Activated CD8-positive, alpha-beta memory T cell treated with anti-CD3 and anti-CD28 coated beads, Interleukin-2, amount 10 ng/mL, durations not matched to agents 7 days and 5 days (primary cell): ENCODE measurements around the gene TMEM121B. TPM values are rescaled to one million over a fixed set of nuclear protein-coding genes. Genes with fewer than 3 reads are reported as not detected.
A peak's percentile ranks its signal among the peaks of the same experiment; 100 is the strongest.

Experiments used
- ATAC-seq: fragments of 150-1000 bp; cut with Tn5 transposase; one replicate; pipeline ENCODE4 v1.10.0; 2021; ENCODE audit warnings: moderate library complexity
- CTCF ChIA-PET: fragments of 350-600 bp; sonication (Branson Sonifier 250); formaldehyde crosslinking; loops from one replicate; lab custom pipeline; 2021; ENCODE audit warnings: antibody characterized with exemption; lab: Charles Lee
- DNase-seq: peaks from one replicate; pipeline ENCODE4 v3.0.0-alpha.2; 2020
- H3K27ac Mint-ChIP-seq: one replicate; pipeline ENCODE4 v1.8.0; 2021; ENCODE audit warnings: mild to moderate bottlenecking, mixed read lengths
- H3K27me3 Mint-ChIP-seq: one replicate; pipeline ENCODE4 v1.8.0; 2021; ENCODE audit warnings: mixed read lengths
- H3K36me3 Mint-ChIP-seq: one replicate; pipeline ENCODE4 v1.8.0; 2021; ENCODE audit warnings: mild to moderate bottlenecking, mixed read lengths
- H3K4me1 Mint-ChIP-seq: one replicate; pipeline ENCODE4 v1.8.0; 2021; ENCODE audit warnings: mixed read lengths
- H3K4me3 Mint-ChIP-seq: one replicate; pipeline ENCODE4 v1.8.0; 2021; ENCODE audit warnings: mild to moderate bottlenecking, moderate library complexity, mixed read lengths
- H3K9me3 Mint-ChIP-seq: one replicate; pipeline ENCODE4 v1.8.0; 2022; ENCODE audit warnings: low read depth, mixed read lengths
- total RNA-seq, 2 experiments: library from RNA; stranded (reverse); gene quantifications; one replicate each; pipeline ENCODE4 v1.2.3, GENCODE V29; 2021

Gene TMEM121B
- total RNA-seq, 2 experiments from 2014 or later = not detected

DNA sequence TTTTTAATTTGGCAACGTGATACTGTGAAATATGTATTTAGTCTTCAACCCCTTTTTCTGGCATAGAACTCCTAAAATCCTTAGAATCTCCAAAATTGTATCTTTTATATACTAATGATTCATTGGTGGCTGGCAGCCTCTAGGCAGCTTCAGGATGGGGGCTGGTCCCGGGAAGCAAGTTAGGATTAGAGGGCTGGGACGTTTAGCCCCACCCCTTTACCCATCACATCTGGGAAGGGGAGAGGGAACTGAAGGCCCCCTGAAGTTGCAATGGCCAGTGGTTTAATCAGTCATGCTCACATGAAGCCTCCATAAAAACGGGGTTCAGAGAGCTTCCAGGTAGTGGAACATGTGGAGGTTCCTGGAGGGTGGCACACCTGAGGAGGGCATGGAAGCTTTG, 29.3 kb downstream of the TMEM121B start:
- Mint-ChIP-seq H3K4me1 (peaks cover 36% of the 10 kb centered on the region), H3K36me3 (peaks cover 16% of the 10 kb centered on the region), H3K27ac (no peak overlapping the region), H3K27me3 (peaks cover 2% of the 10 kb centered on the region), H3K9me3 (no peaks in the 10 kb centered on the region), H3K4me3 (no peak overlapping the region)
- CTCF ChIA-PET = interaction anchor here (0.6 kb wide), 1 partner anchor 550 kb away, joined by 3 read pairs; no protein-coding TSS in a partner anchor
- DNase-seq = no peak
- no peak for ATAC-seq

DNA sequence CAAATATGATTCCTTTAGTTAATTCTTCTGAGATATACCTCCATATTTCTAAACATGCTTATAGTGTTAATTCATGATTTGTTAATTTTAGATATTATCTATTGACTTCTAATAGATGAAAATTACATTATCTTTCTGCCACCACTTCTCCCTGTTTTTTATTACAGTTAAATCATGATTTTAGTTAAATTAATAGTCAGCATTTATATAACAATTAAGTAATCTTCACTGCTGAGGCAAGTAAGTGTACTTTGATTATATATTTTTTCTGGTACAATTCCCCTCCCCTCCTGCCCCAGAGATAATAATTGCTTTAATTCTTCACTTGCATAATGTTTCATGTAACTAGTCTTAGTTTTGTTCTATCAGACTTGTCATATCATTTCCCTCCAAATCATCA, 30.6 kb downstream of the TMEM121B start:
- no peak overlapping the region for H3K27ac Mint-ChIP-seq
- peaks cover 43% of the 10 kb centered on the region for H3K4me1 Mint-ChIP-seq
- peaks cover 18% of the 10 kb centered on the region for H3K36me3 Mint-ChIP-seq
- DNase-seq (no peak), ATAC-seq (no peak)
- no peaks in the 10 kb centered on the region for H3K9me3 Mint-ChIP-seq
- CTCF ChIA-PET = no interaction called here
- no peak overlapping the region for H3K4me3 Mint-ChIP-seq
- H3K27me3 Mint-ChIP-seq = peaks cover 8% of the 10 kb centered on the region

DNA sequence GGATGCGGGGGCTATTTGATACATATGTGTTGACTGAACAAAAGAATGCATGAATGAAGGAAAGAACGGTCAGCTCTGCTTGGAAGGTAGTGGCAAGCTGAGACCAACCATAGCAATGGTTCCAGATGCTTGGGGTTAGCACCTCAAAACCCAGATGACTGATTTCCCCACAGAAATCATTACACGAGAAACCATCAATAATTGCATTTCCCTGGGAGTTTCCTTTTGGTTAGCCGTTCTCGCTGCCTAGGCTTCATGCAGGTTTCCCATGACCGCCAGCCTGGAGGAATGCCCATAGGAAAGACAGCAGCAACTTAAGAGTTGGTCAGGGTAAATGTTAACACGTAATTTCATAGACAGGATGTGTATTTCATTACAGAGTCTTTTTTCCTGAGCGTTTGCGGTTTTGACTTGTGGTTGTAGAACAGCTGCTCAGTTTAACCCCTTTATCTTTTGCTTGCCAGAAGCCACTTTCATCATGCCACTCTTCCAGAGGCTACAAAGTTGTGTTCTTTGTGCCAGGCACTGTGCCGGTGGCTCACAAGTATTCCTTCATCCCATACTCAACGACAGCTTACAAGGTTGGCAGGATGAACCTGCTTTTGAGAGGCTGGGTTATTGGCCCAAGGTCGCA, 33.5 kb downstream of the TMEM121B start:
- CTCF ChIA-PET = interaction anchor here (1.0 to 3.0 kb wide), 6 partner anchors 9 to 85 kb away, joined by 3 to 20 read pairs (median 7); no protein-coding TSS in a partner anchor
- Mint-ChIP-seq H3K27ac (peak overlapping the region; percentile 83), H3K27me3 (peaks cover 12% of the 10 kb centered on the region), H3K4me1 (peaks cover 55% of the 10 kb centered on the region), H3K9me3 (no peaks in the 10 kb centered on the region), H3K4me3 (peak overlapping the region; percentile 80), H3K36me3 (peaks cover 17% of the 10 kb centered on the region)
- DNase-seq (peak; percentile 84), ATAC-seq (peak; percentile 8)

DNA sequence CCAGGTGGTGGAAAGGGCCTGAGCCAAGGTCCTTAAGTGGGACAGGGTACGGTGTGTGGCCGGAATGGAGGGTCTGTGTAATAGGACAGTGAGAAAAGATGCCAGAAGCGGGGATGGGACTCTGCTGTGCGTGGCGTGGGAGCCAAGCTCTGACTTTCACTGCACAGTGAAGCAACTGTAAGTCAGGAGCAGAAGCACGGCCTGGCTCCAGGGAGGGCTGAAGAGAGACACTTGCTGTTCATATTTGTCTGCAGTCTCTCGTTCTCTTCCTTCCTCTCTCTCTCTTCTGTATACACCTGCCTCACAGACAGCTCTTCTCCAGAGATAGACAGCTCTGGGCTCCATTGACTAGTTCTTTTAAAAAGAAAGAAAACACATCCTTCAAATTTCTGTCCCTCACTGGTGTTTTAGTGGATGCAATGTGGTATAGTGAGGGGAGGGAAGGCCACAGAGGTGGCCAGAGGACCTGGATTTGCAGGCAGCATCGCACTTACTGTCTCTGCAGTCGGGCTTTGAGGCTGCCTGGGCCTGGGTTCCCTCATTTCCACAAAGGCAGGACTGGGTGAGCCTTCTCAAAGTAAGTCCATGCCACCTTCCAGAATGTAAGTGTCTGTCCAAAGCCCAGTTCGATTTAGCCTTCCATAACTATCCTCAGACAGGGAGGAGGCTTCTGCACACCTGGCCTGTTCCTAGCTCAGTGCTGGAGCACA, 34.2 kb downstream of the TMEM121B start:
- CTCF ChIA-PET = interaction anchor here (1.0 to 3.0 kb wide), 6 partner anchors 10 to 86 kb away, joined by 3 to 20 read pairs (median 7); no protein-coding TSS in a partner anchor

DNA sequence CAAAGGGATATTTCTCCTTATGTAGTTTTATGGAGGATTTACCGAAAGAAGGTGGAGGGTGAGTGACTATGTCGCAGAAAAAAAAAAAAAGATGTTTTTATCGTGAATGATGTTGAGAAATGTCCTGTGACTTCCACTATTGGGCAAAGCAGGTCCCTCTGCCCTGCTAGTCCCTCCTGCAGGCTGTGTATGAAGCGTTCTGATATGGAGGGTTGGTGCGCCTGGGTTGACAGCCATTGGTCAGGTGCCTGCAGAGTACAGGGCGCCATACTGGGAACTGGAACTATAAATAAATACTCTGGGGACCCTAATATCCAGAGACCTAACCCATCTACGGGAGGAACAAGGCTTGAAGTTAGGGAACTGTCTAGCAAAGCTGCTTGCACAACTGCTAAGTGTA, 34.9 kb downstream of the TMEM121B start:
- H3K27me3 Mint-ChIP-seq = peaks cover 12% of the 10 kb centered on the region
- peak overlapping the region; percentile 80 for H3K4me3 Mint-ChIP-seq
- no peak for DNase-seq
- peaks cover 17% of the 10 kb centered on the region for H3K36me3 Mint-ChIP-seq
- H3K4me1 Mint-ChIP-seq = peaks cover 53% of the 10 kb centered on the region
- CTCF ChIA-PET = interaction anchor here (0.7 to 3.3 kb wide), 5 partner anchors 10 to 86 kb away, joined by 3 to 20 read pairs (median 11); no protein-coding TSS in a partner anchor
- H3K27ac Mint-ChIP-seq = peak overlapping the region; percentile 83
- no peaks in the 10 kb centered on the region for H3K9me3 Mint-ChIP-seq
- ATAC-seq = no peak

More for the DNA sequence above, 34.2 kb downstream of the TMEM121B start:
- ATAC-seq = no peak
- Mint-ChIP-seq H3K4me3 (peak overlapping the region; percentile 80), H3K27ac (peak overlapping the region; percentile 83), H3K36me3 (peaks cover 17% of the 10 kb centered on the region), H3K9me3 (no peaks in the 10 kb centered on the region), H3K4me1 (peaks cover 55% of the 10 kb centered on the region), H3K27me3 (peaks cover 12% of the 10 kb centered on the region)
- DNase-seq = peak; percentile 44

DNA sequence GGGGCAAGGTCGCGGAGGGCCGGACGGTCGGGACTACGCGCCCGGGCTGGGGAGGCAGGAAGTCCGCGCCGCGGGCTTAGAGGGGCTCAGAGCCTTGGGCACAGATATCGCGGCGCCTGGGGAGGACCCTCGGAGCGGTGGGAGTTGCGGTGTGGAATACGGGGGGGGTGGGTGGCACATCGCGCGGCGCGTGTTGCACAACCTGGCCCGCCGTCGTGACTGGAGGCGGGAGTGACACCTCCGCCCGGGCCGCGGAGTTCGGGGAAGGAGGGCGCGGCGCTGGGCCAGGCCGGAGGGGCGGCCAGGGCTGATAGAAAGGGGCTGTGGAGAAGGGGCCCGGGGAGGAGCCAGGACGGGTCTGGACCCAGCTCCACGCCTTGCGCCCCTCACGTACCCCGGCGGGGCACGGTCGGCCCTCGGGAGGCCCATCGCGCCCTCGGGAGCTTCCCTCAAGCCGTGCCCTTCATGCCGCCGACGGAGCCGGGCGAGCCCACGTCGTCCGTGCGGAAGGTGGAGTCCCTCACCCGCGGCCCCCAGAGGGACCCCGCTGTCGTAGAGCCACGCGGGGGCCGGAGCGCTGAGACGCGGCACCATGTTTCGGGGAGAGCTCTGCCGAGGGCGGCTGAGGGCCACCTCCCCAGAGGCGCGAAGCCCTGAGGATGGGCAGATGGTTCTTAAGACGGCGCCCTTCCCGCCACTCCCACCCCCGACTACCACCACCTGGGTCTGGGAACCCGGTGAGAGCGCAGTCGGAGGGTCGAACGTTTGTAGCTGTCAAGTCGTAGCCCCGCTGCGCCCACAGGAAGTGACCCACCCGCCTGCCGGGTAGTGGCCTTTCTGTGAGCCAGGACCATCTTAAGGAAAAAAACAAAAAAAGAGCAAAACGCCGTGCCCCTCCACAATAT, 35.6 kb downstream of the TMEM121B start:
- peak; percentile 9 for ATAC-seq
- Mint-ChIP-seq H3K4me3 (peak overlapping the region; percentile 80), H3K27ac (peak overlapping the region; percentile 83), H3K36me3 (peaks cover 13% of the 10 kb centered on the region), H3K4me1 (peaks cover 49% of the 10 kb centered on the region), H3K9me3 (no peaks in the 10 kb centered on the region), H3K27me3 (peaks cover 10% of the 10 kb centered on the region)
- DNase-seq = no peak
- CTCF ChIA-PET = interaction anchor here (0.7 to 3.3 kb wide), 4 partner anchors 10 to 86 kb away, joined by 3 to 19 read pairs (median 6); no protein-coding TSS in a partner anchor

DNA sequence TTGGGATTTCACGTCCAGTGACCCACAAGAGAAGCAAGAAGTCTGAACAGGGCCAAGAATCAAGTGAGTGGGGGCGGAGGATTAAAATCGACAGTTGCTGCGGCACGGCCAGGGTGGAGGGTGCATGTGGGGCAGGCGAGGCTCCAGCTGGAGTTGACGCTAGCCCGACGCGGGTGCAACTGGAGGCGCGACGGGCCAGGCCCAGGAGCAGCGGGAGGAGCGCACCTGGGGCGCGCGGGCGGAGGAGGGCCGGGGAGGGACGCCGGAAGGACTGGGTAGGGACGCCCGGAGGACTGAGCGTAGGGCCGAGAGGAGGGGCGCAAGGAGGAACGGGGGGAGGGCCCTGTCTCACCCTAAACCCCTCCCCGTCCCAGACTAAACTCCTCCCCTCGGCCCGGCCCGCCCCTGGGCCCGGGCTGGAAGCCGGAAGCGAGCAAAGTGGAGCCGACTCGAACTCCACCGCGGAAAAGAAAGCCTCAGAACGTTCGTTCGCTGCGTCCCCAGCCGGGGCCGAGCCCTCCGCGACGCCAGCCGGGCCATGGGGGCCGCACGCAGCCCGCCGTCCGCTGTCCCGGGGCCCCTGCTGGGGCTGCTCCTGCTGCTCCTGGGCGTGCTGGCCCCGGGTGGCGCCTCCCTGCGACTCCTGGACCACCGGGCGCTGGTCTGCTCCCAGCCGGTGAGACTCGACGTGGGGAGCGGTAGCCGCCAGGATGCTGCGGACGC, 36.4 kb downstream of the TMEM121B start, which contains the start of gene IL17RA:
TSS of gene IL17RA (plus strand) at position 447 of the 723 bp plus-strand sequence. CDS start at position 539, 92 bp downstream.
- Mint-ChIP-seq H3K9me3 (no peaks in the 10 kb centered on the region), H3K36me3 (peaks cover 13% of the 10 kb centered on the region), H3K4me1 (peaks cover 49% of the 10 kb centered on the region), H3K4me3 (peak within 1 kb of the TSS; percentile 80), H3K27ac (peak within 1 kb of the TSS; percentile 84), H3K27me3 (peaks cover 16% of the 10 kb centered on the region)
- DNase-seq (peak; percentile 96), ATAC-seq (peak; percentile 98)
- CTCF ChIA-PET = interaction anchor here (1.5 to 3.3 kb wide), 3 partner anchors 9 to 87 kb away, joined by 3 to 19 read pairs (median 9); no protein-coding TSS in a partner anchor

DNA sequence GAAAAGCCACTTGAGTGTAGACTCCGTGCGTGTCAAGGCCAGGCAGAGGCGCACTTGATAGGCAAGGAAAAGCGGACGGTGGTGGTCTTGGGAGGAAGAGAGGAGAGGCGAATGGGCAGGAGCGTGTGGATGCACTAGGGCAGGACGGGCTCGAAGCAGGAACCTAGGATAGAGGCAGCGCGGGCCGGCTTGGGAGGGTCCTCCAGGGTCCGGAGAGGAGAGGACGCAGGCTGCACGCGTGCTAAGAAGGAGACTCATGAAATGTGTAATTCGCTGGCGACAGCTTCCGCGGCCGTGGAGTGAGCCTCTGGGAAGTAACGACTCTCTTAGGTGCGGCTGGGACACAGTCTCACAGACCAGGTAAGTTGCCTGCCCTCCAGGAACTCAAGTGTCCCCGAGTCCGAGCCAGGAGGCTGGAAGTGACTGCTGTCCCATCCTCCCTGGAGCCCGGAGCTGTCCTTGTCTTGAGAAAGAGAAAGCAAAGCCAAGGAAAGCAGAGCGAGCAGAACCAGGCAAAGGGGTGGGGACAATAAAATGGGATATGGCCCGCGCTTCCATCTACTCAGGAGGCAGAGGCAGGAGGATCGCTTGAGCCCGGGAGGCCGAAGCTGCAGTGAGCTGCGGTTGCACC, 37.2 kb downstream of the TMEM121B start:
- Mint-ChIP-seq H3K27me3 (peaks cover 19% of the 10 kb centered on the region), H3K9me3 (no peaks in the 10 kb centered on the region), H3K4me3 (peak overlapping the region; percentile 80), H3K4me1 (peaks cover 42% of the 10 kb centered on the region), H3K36me3 (peaks cover 7% of the 10 kb centered on the region), H3K27ac (peak overlapping the region; percentile 24)
- DNase-seq (no peak), ATAC-seq (no peak)
- CTCF ChIA-PET = interaction anchor here (1.5 to 3.3 kb wide), 3 partner anchors 9 to 88 kb away, joined by 3 to 19 read pairs (median 9); no protein-coding TSS in a partner anchor

DNA sequence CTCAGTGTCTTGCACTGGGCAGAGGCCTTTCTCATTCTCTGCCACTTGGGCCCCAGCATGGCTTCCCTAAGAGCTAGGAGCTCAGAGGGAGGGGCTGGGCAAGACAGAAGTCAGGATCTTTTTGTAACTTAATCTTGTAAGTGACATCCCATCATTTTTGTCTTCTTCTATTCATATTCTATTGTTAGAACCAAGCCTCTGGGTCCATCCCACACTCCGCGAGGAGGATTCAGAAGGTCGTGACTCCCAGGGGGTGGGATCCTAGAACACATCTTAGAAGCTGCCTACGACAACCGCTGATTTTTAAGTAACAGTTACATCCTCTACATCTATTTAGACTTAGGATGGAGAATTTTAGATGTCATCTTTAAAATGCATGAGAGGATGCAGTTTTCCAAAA, 37.9 kb downstream of the TMEM121B start:
- ATAC-seq (no peak), DNase-seq (no peak)
- H3K4me1 Mint-ChIP-seq = peaks cover 39% of the 10 kb centered on the region
- H3K27ac Mint-ChIP-seq = no peak overlapping the region
- CTCF ChIA-PET = interaction anchor here (2.9 to 3.3 kb wide), 2 partner anchors 8 to 89 kb away, joined by 9 to 19 read pairs; no protein-coding TSS in a partner anchor
- peaks cover 7% of the 10 kb centered on the region for H3K36me3 Mint-ChIP-seq
- peak overlapping the region; percentile 32 for H3K4me3 Mint-ChIP-seq
- no peaks in the 10 kb centered on the region for H3K9me3 Mint-ChIP-seq
- peaks cover 19% of the 10 kb centered on the region for H3K27me3 Mint-ChIP-seq

DNA sequence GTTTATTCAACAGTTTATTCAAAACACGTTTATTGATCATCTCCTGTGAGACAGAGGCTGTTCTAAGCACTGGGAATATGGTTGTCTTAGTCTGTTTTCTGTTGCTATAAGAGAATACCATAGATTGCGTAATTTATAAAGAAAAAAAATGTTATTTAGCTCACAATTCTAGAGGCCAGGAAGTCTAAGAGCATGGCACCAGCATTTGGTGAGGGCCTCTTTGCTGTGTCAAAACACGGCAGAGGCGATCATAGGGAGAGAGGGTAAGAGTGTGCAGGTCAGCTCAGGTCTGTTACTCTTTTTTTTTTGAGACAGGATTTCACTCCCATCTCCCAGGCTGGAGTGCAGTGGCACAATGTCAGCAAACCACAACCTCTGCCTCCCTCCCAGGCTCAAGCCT, 41.6 kb downstream of the TMEM121B start:
- no peak for ATAC-seq
- Mint-ChIP-seq H3K27ac (no peak overlapping the region), H3K36me3 (no peaks in the 10 kb centered on the region), H3K4me1 (peaks cover 27% of the 10 kb centered on the region), H3K4me3 (no peak overlapping the region), H3K9me3 (no peaks in the 10 kb centered on the region), H3K27me3 (peaks cover 32% of the 10 kb centered on the region)
- no peak for DNase-seq
- CTCF ChIA-PET = interaction anchor here (1.6 to 1.7 kb wide), 2 partner anchors 92 to 422 kb away, joined by 4 read pairs; no protein-coding TSS in a partner anchor

DNA sequence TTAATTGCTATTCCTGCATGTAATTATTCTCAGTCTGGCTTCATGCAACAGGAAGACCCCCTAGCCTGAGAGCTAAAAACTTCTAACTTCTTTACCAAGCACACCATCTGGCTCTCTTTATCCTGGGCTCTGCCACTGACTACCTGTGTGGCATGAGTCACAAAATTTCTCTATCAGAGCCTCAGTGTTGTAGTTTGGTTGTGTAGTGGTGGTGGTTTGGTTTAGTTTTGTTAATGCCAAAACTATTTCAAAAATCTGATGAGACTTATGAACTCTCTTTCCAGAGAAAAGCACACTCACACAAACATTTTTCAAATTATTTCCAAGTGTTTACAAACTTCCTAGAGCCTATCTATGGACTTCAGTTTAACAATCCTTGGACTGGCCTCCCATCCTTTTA, 43.9 kb downstream of the TMEM121B start:
- DNase-seq (no peak), ATAC-seq (no peak)
- no peaks in the 10 kb centered on the region for H3K36me3 Mint-ChIP-seq
- no peak overlapping the region for H3K4me3 Mint-ChIP-seq
- H3K27ac Mint-ChIP-seq = no peak overlapping the region
- H3K27me3 Mint-ChIP-seq = peaks cover 50% of the 10 kb centered on the region
- CTCF ChIA-PET = interaction anchor here (1.1 to 6.3 kb wide), 3 partner anchors 29 to 190 kb away, joined by 3 to 93 read pairs (median 3); no protein-coding TSS in a partner anchor
- H3K9me3 Mint-ChIP-seq = no peaks in the 10 kb centered on the region
- H3K4me1 Mint-ChIP-seq = peaks cover 17% of the 10 kb centered on the region
